ENCODE measurements around the gene DSE. TPM values are rescaled to one million over a fixed set of nuclear protein-coding genes. Genes with fewer than 3 reads are reported as not detected.

DSE gene
- total RNA-seq, 1 donor from 2014 or later = 23.4 TPM

- ATAC-seq (ENCODE audit: low read depth) = no peak
- Mint-ChIP-seq H3K27me3 (no peaks in the 10 kb centered on the region), H3K27ac (no peak overlapping the region), H3K36me3 (ENCODE audit: low read depth) (no peaks in the 10 kb centered on the region), H3K9me3 (no peaks in the 10 kb centered on the region), H3K4me1 (peaks cover 2% of the 10 kb centered on the region), H3K4me3 (no peak overlapping the region)
- POLR2A ChIA-PET = no interaction called here
- CTCF ChIA-PET = interaction anchor here (1.3 kb wide), 1 partner anchor 74 kb away, joined by 3 read pairs; no protein-coding TSS in a partner anchor
- intact Hi-C loops (cut with micrococcal nuclease) = no loop called here
- TF ChIP-seq CTCF (IDR thresholded peaks at IDR 0.05) = no peak
- no peak for DNase-seq
These were observed 8.5 kb upstream of the DSE start for GRCh38 chr6:116362276-116362675.

- Mint-ChIP-seq H3K4me1 (peaks cover 7% of the 10 kb centered on the region), H3K9me3 (no peaks in the 10 kb centered on the region), H3K27ac (no peak overlapping the region), H3K36me3 (ENCODE audit: low read depth) (no peaks in the 10 kb centered on the region), H3K4me3 (no peak overlapping the region), H3K27me3 (no peaks in the 10 kb centered on the region)
- intact Hi-C loops (cut with micrococcal nuclease) = no loop called here
- ATAC-seq (ENCODE audit: low read depth) (no peak), DNase-seq (no peak)
- ChIA-PET CTCF (interaction anchor here (0.7 kb wide), 1 partner anchor 265 kb away, joined by 3 read pairs; no protein-coding TSS in a partner anchor), POLR2A (no interaction called here)
- no peak for TF ChIP-seq CTCF (IDR thresholded peaks at IDR 0.05)
These were observed 7.0 kb upstream of the DSE start for GRCh38 chr6:116363759-116364158.

GRCh38 chr6:116364321-116364720 lies 6.4 kb upstream of the DSE start:
- H3K27ac Mint-ChIP-seq = no peak overlapping the region
- ATAC-seq (ENCODE audit: low read depth) = no peak

GRCh38 chr6:116365743-116366142 lies 5.0 kb upstream of the DSE start:
- ChIA-PET CTCF (no interaction called here), POLR2A (no interaction called here)
- H3K4me3 Mint-ChIP-seq = no peak overlapping the region
- no peak for DNase-seq
- no peaks in the 10 kb centered on the region for H3K36me3 Mint-ChIP-seq (ENCODE audit: low read depth)
- intact Hi-C loops (cut with micrococcal nuclease) = no loop called here
- H3K9me3 Mint-ChIP-seq = no peaks in the 10 kb centered on the region
- ATAC-seq (ENCODE audit: low read depth) = no peak
- H3K27me3 Mint-ChIP-seq = no peaks in the 10 kb centered on the region
- peaks cover 23% of the 10 kb centered on the region for H3K4me1 Mint-ChIP-seq
- no peak overlapping the region for H3K27ac Mint-ChIP-seq
- TF ChIP-seq CTCF (IDR thresholded peaks at IDR 0.05) = no peak

More at GRCh38 chr6:116364321-116364720, 6.4 kb upstream of the DSE start:
- intact Hi-C loops (cut with micrococcal nuclease) = no loop called here
- Mint-ChIP-seq H3K36me3 (ENCODE audit: low read depth) (no peaks in the 10 kb centered on the region), H3K9me3 (no peaks in the 10 kb centered on the region), H3K4me1 (peaks cover 12% of the 10 kb centered on the region), H3K4me3 (no peak overlapping the region), H3K27me3 (no peaks in the 10 kb centered on the region)
- no peak for TF ChIP-seq CTCF (IDR thresholded peaks at IDR 0.05)
- ChIA-PET CTCF (no interaction called here), POLR2A (no interaction called here)
- no peak for DNase-seq

- Mint-ChIP-seq H3K27me3 (no peaks in the 10 kb centered on the region), H3K4me1 (peaks cover 26% of the 10 kb centered on the region), H3K4me3 (no peak overlapping the region), H3K9me3 (no peaks in the 10 kb centered on the region), H3K27ac (no peak overlapping the region), H3K36me3 (ENCODE audit: low read depth) (no peaks in the 10 kb centered on the region)
- ChIA-PET CTCF (interaction anchor here (2.7 kb wide), 1 partner anchor 79 kb away, joined by 11 read pairs; no protein-coding TSS in a partner anchor), POLR2A (no interaction called here)
- ATAC-seq (ENCODE audit: low read depth) (no peak), DNase-seq (no peak)
- intact Hi-C loops (cut with micrococcal nuclease) = no loop called here
- TF ChIP-seq CTCF (IDR thresholded peaks at IDR 0.05) = no peak
These were observed 3.9 kb upstream of the DSE start for GRCh38 chr6:116366740-116367275.
